Breast epithelium (tissue), 3 donors: Measurements from ENCODE around the gene ABCG2.

Experiments
- POLR2A ChIP-seq: fragments of 450-650 bp; IDR thresholded peaks from one replicate; pipeline ENCODE4 v1.6.1; 2016; ENCODE audit warnings: antibody characterized with exemption, mild to moderate bottlenecking, moderate library complexity
- TF ChIP-seq, protein P1 (sequence below), 3 donors: fragments of 450-650 bp; IDR thresholded peaks; one replicate each; pipeline ENCODE4 v1.5.1; 2016 to 2017; ENCODE audit warnings: antibody characterized with exemption in 3 of 3, mild to moderate bottlenecking in 3 of 3, moderate library complexity in 3 of 3

DNA sequence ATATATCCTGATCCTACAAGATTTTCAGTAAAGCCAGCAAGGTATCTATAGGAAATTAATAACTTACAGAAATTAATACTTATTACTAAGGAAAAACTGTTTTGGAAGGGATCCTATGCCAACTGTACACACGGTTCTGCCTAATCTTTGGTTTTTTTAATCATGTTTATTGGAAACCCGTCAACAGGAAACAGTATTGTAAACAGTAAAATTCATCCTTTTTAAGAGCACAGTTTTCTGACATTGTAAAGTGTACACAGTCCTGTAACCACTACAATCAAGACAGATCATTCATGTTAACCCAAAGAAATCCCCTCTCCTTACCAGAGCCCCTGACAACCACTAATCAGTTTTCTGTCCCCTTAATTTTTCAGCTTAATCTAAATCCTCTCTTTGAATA is 9.9 kb downstream of the ABCG2 start:
- TF ChIP-seq, protein P1, sequence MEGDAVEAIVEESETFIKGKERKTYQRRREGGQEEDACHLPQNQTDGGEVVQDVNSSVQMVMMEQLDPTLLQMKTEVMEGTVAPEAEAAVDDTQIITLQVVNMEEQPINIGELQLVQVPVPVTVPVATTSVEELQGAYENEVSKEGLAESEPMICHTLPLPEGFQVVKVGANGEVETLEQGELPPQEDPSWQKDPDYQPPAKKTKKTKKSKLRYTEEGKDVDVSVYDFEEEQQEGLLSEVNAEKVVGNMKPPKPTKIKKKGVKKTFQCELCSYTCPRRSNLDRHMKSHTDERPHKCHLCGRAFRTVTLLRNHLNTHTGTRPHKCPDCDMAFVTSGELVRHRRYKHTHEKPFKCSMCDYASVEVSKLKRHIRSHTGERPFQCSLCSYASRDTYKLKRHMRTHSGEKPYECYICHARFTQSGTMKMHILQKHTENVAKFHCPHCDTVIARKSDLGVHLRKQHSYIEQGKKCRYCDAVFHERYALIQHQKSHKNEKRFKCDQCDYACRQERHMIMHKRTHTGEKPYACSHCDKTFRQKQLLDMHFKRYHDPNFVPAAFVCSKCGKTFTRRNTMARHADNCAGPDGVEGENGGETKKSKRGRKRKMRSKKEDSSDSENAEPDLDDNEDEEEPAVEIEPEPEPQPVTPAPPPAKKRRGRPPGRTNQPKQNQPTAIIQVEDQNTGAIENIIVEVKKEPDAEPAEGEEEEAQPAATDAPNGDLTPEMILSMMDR (IDR thresholded peaks at IDR 0.05) = no peak
- TF ChIP-seq POLR2A = no peak
